ENCODE data around the gene IGHMBP2. TPM values are rescaled to one million over a fixed set of nuclear protein-coding genes. Genes with fewer than 3 reads are reported as not detected.

The IGHMBP2 gene
- total and polyA plus RNA-seq, 9 of the 15 experiments (the other 6 are each of a cell fraction or from before 2014, with no cell fraction given), result 1.6 to 24.8 (median 14.5) TPM

DNA sequence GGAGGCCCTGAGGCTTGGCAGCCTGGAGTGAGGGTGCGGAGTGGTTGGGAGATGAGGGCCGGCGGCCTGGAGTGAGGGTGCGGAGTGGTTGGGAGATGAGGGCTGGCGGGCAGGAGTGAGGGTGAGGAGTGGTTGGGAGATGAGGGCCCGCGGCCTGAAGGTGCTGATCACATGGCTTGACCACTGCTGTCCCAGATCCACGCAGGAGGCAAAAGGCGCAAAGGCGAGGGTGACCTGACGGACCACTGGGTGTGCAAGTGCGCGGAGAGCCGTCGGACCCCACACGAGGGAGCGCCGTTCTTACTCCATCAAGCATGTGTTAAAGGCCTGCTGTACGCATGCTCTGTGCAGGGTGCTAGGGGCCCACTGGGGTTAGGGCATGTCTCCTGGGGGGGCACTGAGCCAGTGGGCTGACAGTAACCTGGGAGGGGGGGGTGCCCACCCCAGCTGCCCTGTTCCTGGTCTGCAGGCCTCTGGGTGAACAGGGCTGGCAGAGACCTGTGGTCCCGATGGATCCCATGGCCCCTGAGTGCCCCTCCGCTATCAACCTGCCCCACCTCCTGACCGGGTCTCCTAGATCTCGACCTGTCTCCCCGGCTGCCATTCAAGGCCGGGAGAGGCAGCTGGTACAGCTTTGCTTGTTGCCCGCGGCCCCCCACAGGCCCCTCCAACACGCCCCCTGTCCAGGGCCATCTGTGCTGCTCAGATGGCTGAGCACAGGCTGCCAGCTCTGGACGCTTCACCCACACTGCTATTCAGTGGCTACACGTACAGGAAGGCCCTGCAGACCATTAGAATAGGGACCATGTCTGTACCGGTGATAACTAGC is 56.0 kb downstream of the IGHMBP2 start:
- peaks cover 25 to 63% of the 10 kb centered on the region in 2 experiments; a peak in 4 of 5 replicates for H3K27me3 ChIP-seq (ENCODE audit: control insufficient read depth in 2 of 2, insufficient read depth in 2 of 2, low read length in 2 of 2)
- H4K20me1 ChIP-seq (replicated peaks; ENCODE audit: control insufficient read depth, insufficient read depth, low read length), result no peaks in the 10 kb centered on the region; the same call in none of the 2 replicates
- DNase-seq (ENCODE audit: extremely low read depth in 1 of 4, low spot score in 3 of 4), result no peak
- H3K4me3 ChIP-seq, result no peak overlapping the region
- H3K79me2 ChIP-seq (ENCODE audit: control insufficient read depth, insufficient read depth, low read length), result no peaks in the 10 kb centered on the region
- H3K27ac ChIP-seq (ENCODE audit: extremely low read depth, low read depth, low read length), result no peak overlapping the region
- POLR2A ChIA-PET, result interaction anchor here (0.9 kb wide), 1 partner anchor 9 kb away, joined by 4 read pairs; no protein-coding TSS in a partner anchor
- H2AFZ ChIP-seq (ENCODE audit: low read depth, low read length), result no peak overlapping the region
- no TSS peak for BruUV-seq (replicated peaks)
- H3K9me3 ChIP-seq (replicated peaks; ENCODE audit: control insufficient read depth, insufficient read depth, low read depth, low read length), result no peaks in the 10 kb centered on the region
- H3K9ac ChIP-seq (ENCODE audit: insufficient read depth in 1 of 2, low read depth in 2 of 2, low read length in 2 of 2), result no peak overlapping the region
- CTCF ChIA-PET (ENCODE audit: low intra/inter-chr PET ratio), result no interaction called here
- intact Hi-C loops (cut with micrococcal nuclease) (no loop called here), in situ Hi-C loops (cut with MboI) (no loop called here)
- H3K4me1 ChIP-seq (replicated peaks in 1 of 2; ENCODE audit: control insufficient read depth in 2 of 2, insufficient read depth in 2 of 2, low read length in 2 of 2), result peaks cover 8 to 23% of the 10 kb centered on the region in 2 experiments; a peak in 4 of 5 replicates
- no peaks in the 10 kb centered on the region for H3K36me3 ChIP-seq (ENCODE audit: control insufficient read depth, insufficient read depth, low read length)
- TF ChIP-seq NRF1 (conservative IDR thresholded peaks at IDR 0.05 in 1 of 2, IDR thresholded peaks at IDR 0.05 in 1 of 2) (0 out of 4 replicates have a peak, but pooled peaks of 1 of the 2 experiments have one; percentile 18), CHCHD3 (CRISPR knock-in tag; IDR thresholded peaks at IDR 0.05) (no peak)
- no peak for FAIRE-seq
- WGBS (ENCODE audit: insufficient coverage, low coverage, missing lambda C conversion rate), result 28% methylated on average over 29 of the region's 31 CpGs
- no peak for ATAC-seq
- H3K9me1 ChIP-seq (ENCODE audit: control insufficient read depth, insufficient read depth, low read length), result no peaks in the 10 kb centered on the region
- no peak overlapping the region for H3K4me2 ChIP-seq (ENCODE audit: insufficient read depth, low read length)
